Colonic mucosa (tissue), 4 donors: ENCODE results near the gene EPHB2. TPM values are rescaled to one million over a fixed set of nuclear protein-coding genes. Genes with fewer than 3 reads are reported as not detected.

Source experiments
- DNase-seq: peaks from one replicate; pipeline ENCODE4 v3.0.0-alpha.2; 2020
- H3K27ac ChIP-seq: fragments of 200-600 bp; one replicate; pipeline ENCODE4 v1.8.0; 2021
- H3K27me3 ChIP-seq: fragments of 200-600 bp; one replicate; pipeline ENCODE4 v1.8.0; 2021
- H3K36me3 ChIP-seq: fragments of 200-600 bp; one replicate; pipeline ENCODE4 v1.8.0; 2021
- H3K4me1 ChIP-seq: fragments of 200-600 bp; one replicate; pipeline ENCODE4 v1.8.0; 2021; ENCODE audit warnings: mild to moderate bottlenecking
- H3K4me3 ChIP-seq: fragments of 200-600 bp; one replicate; pipeline ENCODE4 v1.8.0; 2021
- H3K9ac ChIP-seq, 2 donors: one replicate each; pipeline ENCODE4 v1.7.0; 2013; ENCODE audit warnings: control low read depth in 2 of 2, low read depth in 2 of 2, low read length in 2 of 2
- H3K9me3 ChIP-seq: fragments of 200-600 bp; one replicate; pipeline ENCODE4 v1.8.0; 2021
- CTCF ChIP-seq: fragments of 200-600 bp; IDR thresholded peaks from one replicate; pipeline ENCODE4 v1.8.0; 2022; ENCODE audit warnings: antibody characterized with exemption, mild to moderate bottlenecking
- intact Hi-C: fragments of 100-400 bp; cut with DNase I; formaldehyde crosslinking; loops from one replicate; pipeline ENCODE4 v1.14.1; 2022
- total RNA-seq, 2 donors: library from RNA; stranded (reverse); fragmentation: NEBNext Ultra II Directional in 1 of 2; extraction: Animal tissue kit (Norgen Biotek cat#: 25700) in 1 of 2; gene quantifications; one replicate each; pipeline ENCODE4 v1.2.1, GENCODE V29; 2021
- donor health status: healthy.
- donor health status: DM: no; HTN: no; CAD: no.
- donor health status: DM: no; HTN: no; CAD: no.

EPHB2 gene
- total RNA-seq, 2 donors from 2014 or later = 71.9 to 150 TPM

DNA sequence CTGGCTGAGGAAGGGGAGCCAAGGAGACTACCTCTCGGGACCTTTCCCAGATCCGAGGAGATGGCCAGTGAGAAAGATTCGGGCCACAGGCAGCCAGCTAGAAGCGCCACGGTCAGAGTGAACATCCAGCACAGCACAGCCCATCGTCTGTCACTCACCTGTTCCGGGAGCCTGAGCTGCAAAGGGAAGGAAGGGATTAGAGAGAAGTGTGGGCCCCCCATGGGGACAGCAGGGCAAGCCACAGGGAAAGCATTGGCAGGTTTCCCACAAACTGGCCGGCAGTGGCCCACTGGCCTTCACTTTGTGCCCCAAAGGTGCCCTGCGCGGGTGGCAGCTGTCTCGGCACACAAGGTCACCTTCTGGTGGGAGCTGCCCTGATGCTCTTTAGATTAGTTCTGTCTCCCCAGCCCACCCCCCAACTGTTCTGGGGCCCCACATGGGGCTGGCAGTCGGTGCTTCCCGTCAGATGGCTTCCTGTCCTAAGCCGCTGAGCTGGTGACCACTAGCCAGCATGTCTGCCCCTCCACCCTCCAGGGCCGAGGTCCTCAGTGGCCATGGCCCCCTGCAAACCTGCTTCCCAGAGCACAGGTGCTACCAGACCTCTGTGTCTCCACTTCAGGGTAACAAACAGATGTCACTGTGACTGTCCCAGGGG is 205.3 kb downstream of the EPHB2 start:
- Histone ChIP-seq H3K27ac (no peak overlapping the region), H3K36me3 (no peaks in the 10 kb centered on the region), H3K9ac (no peak overlapping the region), H3K27me3 (no peaks in the 10 kb centered on the region), H3K9me3 (no peaks in the 10 kb centered on the region), H3K4me3 (no peak overlapping the region), H3K4me1 (no peaks in the 10 kb centered on the region)
- TF ChIP-seq CTCF = no peak
- intact Hi-C loops = no loop called here
- DNase-seq = no peak

- Histone ChIP-seq H3K9ac (no peak overlapping the region), H3K9me3 (no peaks in the 10 kb centered on the region), H3K4me1 (no peaks in the 10 kb centered on the region), H3K4me3 (no peak overlapping the region), H3K27me3 (no peaks in the 10 kb centered on the region), H3K36me3 (no peaks in the 10 kb centered on the region), H3K27ac (no peak overlapping the region)
- intact Hi-C loops = no loop called here
- TF ChIP-seq CTCF = no peak
- DNase-seq = no peak
These were observed 205.8 kb downstream of the EPHB2 start for GRCh38 chr1:22916471-22916820.

DNA sequence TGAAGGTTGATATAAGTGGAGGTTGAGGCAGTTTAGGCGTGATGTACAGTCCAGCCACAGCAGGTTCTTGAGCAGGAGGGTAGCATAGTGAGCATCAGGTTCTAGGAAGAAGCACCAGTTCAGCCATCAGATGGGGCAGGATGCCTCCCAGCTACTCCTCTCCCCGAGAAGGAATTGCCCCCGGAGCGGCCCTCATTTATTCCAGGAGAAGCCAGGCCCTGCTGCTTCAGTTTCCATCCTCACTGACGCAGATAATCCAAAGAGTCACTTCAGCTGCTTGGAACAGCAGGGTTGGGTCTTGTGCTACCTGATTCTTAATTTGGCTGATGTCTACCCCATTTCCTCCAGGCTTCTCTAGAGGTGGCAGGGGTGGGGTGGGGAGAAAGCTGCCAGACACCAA is 207.3 kb downstream of the EPHB2 start:
- DNase-seq = no peak
- intact Hi-C loops = no loop called here
- no peak for TF ChIP-seq CTCF
- H3K27me3 ChIP-seq = no peaks in the 10 kb centered on the region
- H3K9me3 ChIP-seq = no peaks in the 10 kb centered on the region
- no peak overlapping the region for H3K9ac ChIP-seq
- H3K36me3 ChIP-seq = no peaks in the 10 kb centered on the region
- H3K4me3 ChIP-seq = no peak overlapping the region
- no peaks in the 10 kb centered on the region for H3K4me1 ChIP-seq
- H3K27ac ChIP-seq = no peak overlapping the region

DNA sequence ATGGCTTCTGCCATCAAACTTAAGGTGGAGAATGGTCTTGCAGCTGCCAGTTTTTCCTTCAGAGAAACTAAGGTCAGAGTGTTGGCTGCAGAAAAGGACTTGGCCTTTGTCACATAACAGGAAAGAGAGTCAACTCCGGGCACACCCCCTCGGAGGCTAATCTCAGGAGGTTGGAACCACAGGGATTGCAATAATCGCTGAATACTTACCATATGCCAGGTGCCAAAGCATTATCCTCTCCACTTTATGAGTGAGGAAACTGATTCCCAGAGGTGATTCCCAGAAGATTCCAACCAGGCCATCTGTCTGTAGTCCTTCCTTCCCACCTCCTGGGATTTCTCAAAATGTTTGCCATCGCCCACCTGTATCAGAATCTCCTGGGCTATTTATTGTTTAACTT is 208.0 kb downstream of the EPHB2 start:
- H3K27me3 ChIP-seq = no peaks in the 10 kb centered on the region
- no peaks in the 10 kb centered on the region for H3K36me3 ChIP-seq
- no peak overlapping the region for H3K4me3 ChIP-seq
- no peak for DNase-seq
- TF ChIP-seq CTCF = no peak
- no peaks in the 10 kb centered on the region for H3K9me3 ChIP-seq
- no peak overlapping the region for H3K9ac ChIP-seq
- intact Hi-C loops = no loop called here
- no peak overlapping the region for H3K27ac ChIP-seq
- H3K4me1 ChIP-seq = no peaks in the 10 kb centered on the region

- intact Hi-C loops = no loop called here
- no peaks in the 10 kb centered on the region for H3K36me3 ChIP-seq
- H3K9me3 ChIP-seq = no peaks in the 10 kb centered on the region
- no peak overlapping the region for H3K9ac ChIP-seq
- no peak for TF ChIP-seq CTCF
- DNase-seq = no peak
- no peak overlapping the region for H3K4me3 ChIP-seq
- no peaks in the 10 kb centered on the region for H3K4me1 ChIP-seq
- no peaks in the 10 kb centered on the region for H3K27me3 ChIP-seq
- no peak overlapping the region for H3K27ac ChIP-seq
These were observed 208.8 kb downstream of the EPHB2 start for GRCh38 chr1:22919341-22920025.
